Measurements from ENCODE around the gene CCDC148. TPM values are rescaled to one million over a fixed set of nuclear protein-coding genes. Genes with fewer than 3 reads are reported as not detected.
A peak's percentile ranks its signal among the peaks of the same experiment; 100 is the strongest.

The CCDC148 gene
- polyA plus RNA-seq, 4 donors: 0.09 to 0.37 TPM; not detected in 2

DNA sequence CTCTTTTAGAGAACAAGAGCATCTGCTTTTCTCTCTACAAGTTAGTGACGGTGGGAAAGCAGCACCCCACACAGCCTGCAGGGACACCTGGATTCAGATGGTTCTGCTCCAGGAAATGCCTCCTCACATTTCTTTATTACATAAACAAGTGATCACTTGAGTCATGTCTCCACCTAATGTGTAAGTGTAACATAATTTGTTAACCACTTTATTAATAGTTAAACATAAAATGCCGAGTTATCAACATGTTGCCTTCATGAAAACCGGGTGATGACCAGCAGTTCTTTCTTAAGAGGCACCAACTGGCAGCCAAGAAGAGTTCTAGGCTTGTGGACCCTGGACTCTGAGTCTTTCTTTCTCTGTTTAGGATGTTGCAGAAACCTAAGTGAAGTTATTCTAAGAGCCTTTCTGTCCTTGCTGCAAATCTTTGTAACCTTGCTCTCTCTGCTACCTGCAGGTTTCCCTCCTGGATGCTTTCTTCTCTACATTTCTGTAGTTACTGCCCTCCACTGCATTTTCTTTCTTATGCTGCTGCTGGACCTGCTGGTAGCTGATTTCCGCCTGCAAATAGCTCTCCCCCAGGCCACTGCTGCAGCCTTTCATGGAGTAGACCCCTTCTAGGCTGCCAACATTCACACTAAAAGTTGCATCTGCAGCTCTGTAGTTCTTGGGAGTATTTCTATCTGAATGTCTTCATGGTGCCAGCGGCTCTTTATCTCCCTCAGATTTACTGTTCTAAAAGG lies 330.6 kb downstream of the CCDC148 start:
- 53 to 62% (median 57%) methylated on average over 5 of the region's 5 CpGs for WGBS, 3 donors

DNA sequence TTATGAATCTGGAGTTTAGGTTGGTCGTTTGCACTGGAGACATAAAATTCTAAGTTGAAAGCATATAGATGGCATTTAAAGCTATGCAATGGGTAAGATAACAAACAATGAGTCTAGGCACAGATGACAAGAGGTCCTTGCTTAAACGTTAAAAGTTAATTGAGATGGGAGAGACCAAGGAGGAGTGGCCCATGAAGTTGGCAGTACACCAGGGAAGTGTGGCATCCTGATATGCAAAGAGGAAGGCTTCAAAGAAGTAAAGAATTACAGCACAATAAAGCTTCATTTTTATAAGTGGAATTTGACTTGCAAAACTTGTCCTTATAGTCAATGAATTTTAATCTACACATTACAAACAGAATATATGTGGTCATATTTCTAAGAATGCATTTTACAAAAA lies 331.7 kb downstream of the CCDC148 start:
- FAIRE-seq: no peak
- Histone ChIP-seq H3K27ac (ENCODE audit: low read depth in 1 of 3, low read length in 2 of 3) (no peak overlapping the region), H3K4me1 (ENCODE audit: control insufficient read depth in 3 of 3, insufficient read depth in 2 of 3, low read depth in 1 of 3, low read length in 2 of 3) (peaks cover 0 to 39% (median 9%) of the 10 kb centered on the region in 3 donors), H3K9me3 (ENCODE audit: control insufficient read depth in 2 of 2, insufficient read depth in 1 of 2, low read depth in 1 of 2, low read length in 1 of 2) (no peaks in the 10 kb centered on the region), H3K27me3 (ENCODE audit: control insufficient read depth in 3 of 3, insufficient read depth in 3 of 3, low read length in 3 of 3) (no peaks in the 10 kb centered on the region), H3K4me3 (ENCODE audit: low read depth in 1 of 3, low read length in 3 of 3) (no peak overlapping the region), H3K36me3 (ENCODE audit: control insufficient read depth in 3 of 3, insufficient read depth in 2 of 3, low read depth in 1 of 3, low read length in 3 of 3) (no peaks in the 10 kb centered on the region)
- DNase-seq: no peak
- WGBS, 3 donors: 16 to 47% (median 33%) methylated on average over 2 of the region's 2 CpGs

More for the DNA sequence above, 330.6 kb downstream of the CCDC148 start:
- peaks cover 2 to 47% (median 7%) of the 10 kb centered on the region in 3 donors for H3K4me1 ChIP-seq (ENCODE audit: control insufficient read depth in 3 of 3, insufficient read depth in 2 of 3, low read depth in 1 of 3, low read length in 2 of 3)
- H3K4me3 ChIP-seq (ENCODE audit: low read depth in 1 of 3, low read length in 3 of 3): no peak overlapping the region
- DNase-seq (peak; percentile 28 to 61), FAIRE-seq (no peak)
- no peaks in the 10 kb centered on the region for H3K27me3 ChIP-seq (ENCODE audit: control insufficient read depth in 3 of 3, insufficient read depth in 3 of 3, low read length in 3 of 3)
- no peaks in the 10 kb centered on the region for H3K36me3 ChIP-seq (ENCODE audit: control insufficient read depth in 3 of 3, insufficient read depth in 2 of 3, low read depth in 1 of 3, low read length in 3 of 3)
- no peaks in the 10 kb centered on the region for H3K9me3 ChIP-seq (ENCODE audit: control insufficient read depth in 2 of 2, insufficient read depth in 1 of 2, low read depth in 1 of 2, low read length in 1 of 2)
- no peak overlapping the region for H3K27ac ChIP-seq (ENCODE audit: low read depth in 1 of 3, low read length in 2 of 3)

Other genes with a start within 250 kb of the CCDC148 start
- gene PKP4, start 199 bp upstream of the CCDC148 start, polyA plus RNA-seq: 10 to 100 TPM; 16.8 to 54.3 (median 23.3) TPM